CD14-positive monocyte (primary cell): Measurements from ENCODE around the gene SLC25A21. TPM values are rescaled to one million over a fixed set of nuclear protein-coding genes. Genes with fewer than 3 reads are reported as not detected.
"Not testable (repeated sequence)": the region's sequence is repeated elsewhere in the genome, so short reads cannot be mapped to it uniquely, and the experiment has no call there.

ENCODE experiments used
- DNase-seq, 3 donors: peaks; one replicate each; pipeline ENCODE4 v3.0.0-alpha.2; 2011 to 2022
- H2AFZ ChIP-seq: 2 replicates; pipeline ENCODE4 v1.6.0; 2012; ENCODE audit warnings: mild to moderate bottlenecking, low read depth, low read length, inconsistent platforms; ENCODE audit not compliant: insufficient read depth, poor library complexity, severe bottlenecking
- H3K27ac ChIP-seq, 2 donors: 1 replicate in 1 of 2; 2 replicates in 1 of 2; pipeline ENCODE4 v1.5.1; 2012 to 2013; ENCODE audit warnings: low read length in 2 of 2, control low read depth in 1 of 2, inconsistent platforms in 1 of 2, low read depth in 1 of 2, mild to moderate bottlenecking in 1 of 2
- H3K27me3 ChIP-seq, 2 donors: one replicate each; pipeline versions ENCODE4 v1.6.0 to v1.6.1; 2011 to 2013; ENCODE audit warnings: low read length in 2 of 2; ENCODE audit not compliant: control insufficient read depth in 2 of 2, insufficient read depth in 2 of 2
- H3K36me3 ChIP-seq, 2 donors: replicated peaks in 1 of 2; 1 replicate in 1 of 2; 2 replicates in 1 of 2; pipeline versions ENCODE4 v1.5.1 to v1.6.1; 2012 to 2013; ENCODE audit warnings: low read length in 2 of 2, control low read depth in 1 of 2, inconsistent platforms in 1 of 2, mild to moderate bottlenecking in 1 of 2; ENCODE audit not compliant: insufficient read depth in 2 of 2, control insufficient read depth in 1 of 2
- H3K4me1 ChIP-seq, 2 donors: 1 replicate in 1 of 2; 2 replicates in 1 of 2; pipeline versions ENCODE4 v1.5.1 to v1.6.1; 2012 to 2013; ENCODE audit warnings: low read length in 2 of 2, control low read depth in 1 of 2, inconsistent platforms in 1 of 2, mild to moderate bottlenecking in 1 of 2, moderate library complexity in 1 of 2; ENCODE audit not compliant: insufficient read depth in 2 of 2, control insufficient read depth in 1 of 2
- H3K4me2 ChIP-seq: replicated peaks from 2 replicates; pipeline ENCODE3; 2012; ENCODE audit warnings: low read length, moderate library complexity, mild to moderate bottlenecking; ENCODE audit not compliant: poor library complexity, severe bottlenecking; ENCODE audit errors: extremely low read depth
- H3K4me3 ChIP-seq, 3 experiments: fragments of 200-600 bp in 1 of 3; sonication (generic) in 1 of 3; replicated peaks in 1 of 3; 1 replicate in 2 of 3; 2 replicates in 1 of 3; pipeline ENCODE4 v1.5.1; 2011 to 2013; ENCODE audit warnings: low read length in 3 of 3, mild to moderate bottlenecking in 3 of 3, control low read depth in 2 of 3, low read depth in 2 of 3, inconsistent platforms in 1 of 3, moderate library complexity in 1 of 3
- H3K79me2 ChIP-seq: 2 replicates; pipeline ENCODE4 v1.6.0; 2012; ENCODE audit warnings: mild to moderate bottlenecking, control low read depth, inconsistent platforms, low read length, moderate library complexity; ENCODE audit not compliant: insufficient read depth
- H3K9ac ChIP-seq: 2 replicates; pipeline ENCODE4 v1.6.0; 2017; ENCODE audit warnings: low read length, mild to moderate bottlenecking; ENCODE audit not compliant: insufficient read depth, poor library complexity, severe bottlenecking
- H3K9me3 ChIP-seq, 2 donors: replicated peaks in 1 of 2; 1 replicate in 1 of 2; 2 replicates in 1 of 2; pipeline versions ENCODE4 v1.5.1 to v1.6.1; 2012 to 2013; ENCODE audit warnings: low read length in 2 of 2, control low read depth in 1 of 2; ENCODE audit not compliant: control insufficient read depth in 1 of 2, insufficient read depth in 1 of 2
- H4K20me1 ChIP-seq: 2 replicates; pipeline ENCODE4 v1.6.0; 2012; ENCODE audit warnings: mild to moderate bottlenecking, low read length, control low read depth, moderate library complexity; ENCODE audit not compliant: insufficient read depth
- H3K27ac Mint-ChIP-seq, 7 donors: one replicate each; pipeline ENCODE4 v1.8.0; 2020; ENCODE audit warnings: mild to moderate bottlenecking in 7 of 7, mixed read lengths in 7 of 7, moderate library complexity in 6 of 7, inconsistent platforms in 2 of 7
- H3K27me3 Mint-ChIP-seq, 3 donors: one replicate each; pipeline ENCODE4 v1.8.0; 2021 to 2022; ENCODE audit warnings: low read depth in 3 of 3, mild to moderate bottlenecking in 3 of 3, mixed read lengths in 3 of 3, moderate library complexity in 3 of 3, inconsistent platforms in 1 of 3
- H3K36me3 Mint-ChIP-seq, 2 donors: one replicate each; pipeline ENCODE4 v1.8.0; 2020; ENCODE audit warnings: mixed read lengths in 2 of 2, inconsistent platforms in 1 of 2, mild to moderate bottlenecking in 1 of 2
- H3K4me1 Mint-ChIP-seq: one replicate; pipeline ENCODE4 v1.8.0; 2020; ENCODE audit warnings: mild to moderate bottlenecking, mixed read lengths
- H3K4me3 Mint-ChIP-seq, 2 donors: one replicate each; pipeline ENCODE4 v1.8.0; 2020; ENCODE audit warnings: mild to moderate bottlenecking in 2 of 2, mixed read lengths in 2 of 2, moderate library complexity in 1 of 2
- H3K9me3 Mint-ChIP-seq, 7 donors: one replicate each; pipeline ENCODE4 v1.8.0; 2020 to 2022; ENCODE audit warnings: mixed read lengths in 7 of 7, mild to moderate bottlenecking in 6 of 7, moderate library complexity in 6 of 7, inconsistent platforms in 2 of 7
- CTCF ChIP-seq: fragments of 200-600 bp; IDR thresholded peaks from one replicate; pipeline ENCODE4 v1.8.0; 2022; ENCODE audit warnings: antibody characterized with exemption, mild to moderate bottlenecking
- WGBS: methylation state at CpG from one replicate; pipeline ENCODE4 v1.1.5; 2013; ENCODE audit warnings: missing lambda C conversion rate; ENCODE audit not compliant: insufficient coverage; 5-methylcytosine and 5-hydroxymethylcytosine counted together
- intact Hi-C, 2 donors: fragments of 100-400 bp; cut with micrococcal nuclease; formaldehyde crosslinking; loops; one replicate each; pipeline versions ENCODE4 v1.15.0 to v1.15.1; 2023
- polyA plus RNA-seq, 3 donors: library from polyadenylated mRNA; depleted of rRNA in 1 of 3; unstranded in 2 of 3; stranded (reverse) in 1 of 3; fragments of 300-500 nt in 2 of 3; fragments of >200 nt in 1 of 3; fragmentation: Illumina TruSeq in 2 of 3; gene quantifications; 1 replicate in 2 of 3; 2 replicates in 1 of 3; pipeline ENCODE4 v1.2.3, GENCODE V29; 2012 to 2021

The SLC25A21 gene
- polyA plus RNA-seq, 3 donors: not detected

- H3K4me1 Mint-ChIP-seq: no peaks in the 10 kb centered on the region
- no peaks in the 10 kb centered on the region for H4K20me1 ChIP-seq
- H2AFZ ChIP-seq: no peak overlapping the region
- intact Hi-C loops: no loop called here
- no peaks in the 10 kb centered on the region for H3K79me2 ChIP-seq
- H3K4me3 ChIP-seq: no peak overlapping the region
- TF ChIP-seq CTCF: no peak
- no peaks in the 10 kb centered on the region for H3K36me3 ChIP-seq
- H3K9me3 Mint-ChIP-seq: peaks cover 15 to 41% (median 30%) of the 10 kb centered on the region in 7 donors
- WGBS: 96% methylated on average over 5 of the region's 6 CpGs
- peaks cover 0 to 3% (median 0%) of the 10 kb centered on the region in 3 donors for H3K27me3 Mint-ChIP-seq
- no peak overlapping the region for H3K4me2 ChIP-seq
- H3K27ac Mint-ChIP-seq: no peak overlapping the region
- H3K27ac ChIP-seq: no peak overlapping the region
- H3K4me3 Mint-ChIP-seq: no peak overlapping the region
- no peak for DNase-seq
- no peak overlapping the region for H3K9ac ChIP-seq
- no peaks in the 10 kb centered on the region for H3K4me1 ChIP-seq
- H3K36me3 Mint-ChIP-seq: no peaks in the 10 kb centered on the region
- no peaks in the 10 kb centered on the region for H3K27me3 ChIP-seq
- peaks cover 13 to 35% of the 10 kb centered on the region in 2 donors for H3K9me3 ChIP-seq
Observed at GRCh38 chr14:37210448-37210847, 38.0 kb upstream of the SLC25A21 start.

GRCh38 chr14:37209617-37210016 is 37.2 kb upstream of the SLC25A21 start:
- H3K4me3 ChIP-seq, DNase-seq, H3K27ac ChIP-seq, H3K36me3 ChIP-seq, H3K4me1 Mint-ChIP-seq, H3K27me3 ChIP-seq, H3K4me3 Mint-ChIP-seq, H3K9ac ChIP-seq, intact Hi-C loops, H2AFZ ChIP-seq, H3K4me1 ChIP-seq, H3K27ac Mint-ChIP-seq, H3K79me2 ChIP-seq, H3K27me3 Mint-ChIP-seq, H3K4me2 ChIP-seq, H4K20me1 ChIP-seq, H3K36me3 Mint-ChIP-seq: not testable (repeated sequence)
- WGBS: no CpG with 5 or more reads among the region's 2 CpGs
- H3K9me3 Mint-ChIP-seq: peaks cover 15 to 41% (median 33%) of the 10 kb centered on the region in 7 donors
- peaks cover 14 to 34% of the 10 kb centered on the region in 2 donors for H3K9me3 ChIP-seq

- DNase-seq, H3K9ac ChIP-seq, H3K4me3 ChIP-seq, H3K27ac ChIP-seq, H3K79me2 ChIP-seq, intact Hi-C loops, H3K4me1 Mint-ChIP-seq, H3K4me2 ChIP-seq, H3K27ac Mint-ChIP-seq, H3K4me1 ChIP-seq, H4K20me1 ChIP-seq, H3K4me3 Mint-ChIP-seq, H3K36me3 ChIP-seq, H3K27me3 Mint-ChIP-seq, H3K36me3 Mint-ChIP-seq, H3K27me3 ChIP-seq, H2AFZ ChIP-seq: not testable (repeated sequence)
- H3K9me3 Mint-ChIP-seq: peaks cover 15 to 35% (median 28%) of the 10 kb centered on the region in 7 donors
- WGBS: 91% methylated on average over 5 of the region's 7 CpGs
- H3K9me3 ChIP-seq: peaks cover 18 to 24% of the 10 kb centered on the region in 2 donors
Observed at GRCh38 chr14:37205623-37206605, 33.5 kb upstream of the SLC25A21 start.
